Measurements from ENCODE around the gene MMP2. TPM values are rescaled to one million over a fixed set of nuclear protein-coding genes. Genes with fewer than 3 reads are reported as not detected.

MMP2 gene
- total and polyA plus RNA-seq, 12 donors = 16.6 to 248 (median 89.9) TPM

DNA sequence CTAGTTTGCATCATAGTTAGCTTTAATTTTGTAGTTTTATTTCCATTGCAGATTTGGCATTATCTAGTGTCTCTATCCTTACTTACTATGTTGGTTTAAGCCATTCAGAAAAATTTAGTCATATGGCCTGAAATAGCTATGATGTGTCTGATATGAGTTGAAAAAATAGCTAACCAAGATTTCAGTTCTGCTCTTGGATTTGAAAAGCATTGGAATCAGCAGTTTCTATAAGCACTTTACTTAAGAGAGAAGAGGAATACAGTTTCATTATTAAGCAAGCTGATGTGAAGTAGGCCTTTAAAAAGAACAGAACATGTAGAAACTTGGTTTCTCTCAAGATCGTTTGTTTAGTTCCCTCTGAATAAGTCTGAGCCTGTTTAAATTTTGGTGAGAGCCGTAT is 55.8 kb downstream of the MMP2 start:
- H3K4me3 ChIP-seq = no peak overlapping the region
- WGBS, 4 donors = 71 to 76% (median 74%) methylated on average over 2 of the region's 2 CpGs
- H3K27ac ChIP-seq = peak overlapping the region in 1 of 5 donors; percentile 24
- TF ChIP-seq POLR2A (IDR thresholded peaks at IDR 0.05) = no peak
- TF ChIP-seq, protein P1, sequence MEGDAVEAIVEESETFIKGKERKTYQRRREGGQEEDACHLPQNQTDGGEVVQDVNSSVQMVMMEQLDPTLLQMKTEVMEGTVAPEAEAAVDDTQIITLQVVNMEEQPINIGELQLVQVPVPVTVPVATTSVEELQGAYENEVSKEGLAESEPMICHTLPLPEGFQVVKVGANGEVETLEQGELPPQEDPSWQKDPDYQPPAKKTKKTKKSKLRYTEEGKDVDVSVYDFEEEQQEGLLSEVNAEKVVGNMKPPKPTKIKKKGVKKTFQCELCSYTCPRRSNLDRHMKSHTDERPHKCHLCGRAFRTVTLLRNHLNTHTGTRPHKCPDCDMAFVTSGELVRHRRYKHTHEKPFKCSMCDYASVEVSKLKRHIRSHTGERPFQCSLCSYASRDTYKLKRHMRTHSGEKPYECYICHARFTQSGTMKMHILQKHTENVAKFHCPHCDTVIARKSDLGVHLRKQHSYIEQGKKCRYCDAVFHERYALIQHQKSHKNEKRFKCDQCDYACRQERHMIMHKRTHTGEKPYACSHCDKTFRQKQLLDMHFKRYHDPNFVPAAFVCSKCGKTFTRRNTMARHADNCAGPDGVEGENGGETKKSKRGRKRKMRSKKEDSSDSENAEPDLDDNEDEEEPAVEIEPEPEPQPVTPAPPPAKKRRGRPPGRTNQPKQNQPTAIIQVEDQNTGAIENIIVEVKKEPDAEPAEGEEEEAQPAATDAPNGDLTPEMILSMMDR (IDR thresholded peaks at IDR 0.05) = no peak
- no peaks in the 10 kb centered on the region for H3K27me3 ChIP-seq
- no peaks in the 10 kb centered on the region for H3K9me3 ChIP-seq (replicated peaks in 1 of 3)
- no peaks in the 10 kb centered on the region for H3K4me1 ChIP-seq (replicated peaks in 1 of 2)
- no peak for DNase-seq
- no peaks in the 10 kb centered on the region for H3K36me3 ChIP-seq (replicated peaks in 1 of 2)
- intact Hi-C loops (cut with DNase I) = no loop called here

DNA sequence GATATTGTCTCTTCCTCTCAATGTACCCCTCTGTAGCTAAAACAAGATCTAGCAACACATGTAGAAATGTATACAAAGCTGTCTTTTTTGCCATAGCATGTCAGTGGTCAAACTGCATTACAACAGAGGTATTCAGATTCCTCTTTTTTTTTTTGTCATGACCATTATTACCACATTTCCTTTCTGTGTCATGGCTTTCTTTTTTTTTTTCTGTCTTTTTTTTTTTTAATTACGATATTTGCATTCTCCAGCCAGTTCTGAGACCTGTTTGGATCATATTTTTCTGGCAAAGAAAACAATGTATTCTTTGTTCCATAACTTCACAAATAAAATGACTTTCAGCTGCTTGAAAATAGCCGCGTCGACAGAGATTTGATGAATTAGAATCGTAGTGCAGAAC is 60.1 kb downstream of the MMP2 start:
- H3K4me3 ChIP-seq = no peak overlapping the region
- H3K27me3 ChIP-seq = no peaks in the 10 kb centered on the region
- no peak overlapping the region for H3K27ac ChIP-seq
- no peak for DNase-seq
- H3K4me1 ChIP-seq (replicated peaks in 1 of 2) = peaks cover 0 to 11% of the 10 kb centered on the region in 2 donors
- H3K9me3 ChIP-seq (replicated peaks in 1 of 3) = no peaks in the 10 kb centered on the region
- intact Hi-C loops (cut with DNase I) = no loop called here
- WGBS, 4 donors = 63 to 67% (median 64%) methylated on average over 5 of the region's 5 CpGs
- H3K36me3 ChIP-seq (replicated peaks in 1 of 2) = no peaks in the 10 kb centered on the region
- TF ChIP-seq POLR2A (IDR thresholded peaks at IDR 0.05) = no peak
- TF ChIP-seq, protein P1 (IDR thresholded peaks at IDR 0.05) = no peak

DNA sequence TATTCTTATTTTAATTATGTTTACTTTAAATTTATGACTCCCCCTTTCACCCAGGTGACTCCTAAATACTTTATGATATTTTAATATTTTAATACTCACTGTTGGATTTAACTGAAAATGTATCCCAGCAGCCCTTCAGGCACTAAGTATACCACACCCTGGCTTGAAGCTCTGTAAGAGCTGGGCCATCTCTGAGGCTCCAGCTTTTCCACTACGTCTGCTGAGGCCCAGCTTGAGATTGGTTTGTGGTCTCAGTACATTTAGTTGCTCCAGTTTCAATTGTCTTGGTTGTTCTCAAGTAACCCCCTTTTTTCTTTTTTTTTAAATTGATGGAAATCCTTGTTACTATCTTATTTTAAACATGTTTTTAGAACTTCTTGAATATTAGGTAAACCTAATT is 60.5 kb downstream of the MMP2 start:
- Histone ChIP-seq H3K4me1 (replicated peaks in 1 of 2) (peaks cover 0 to 11% of the 10 kb centered on the region in 2 donors), H3K27me3 (no peaks in the 10 kb centered on the region), H3K4me3 (no peak overlapping the region), H3K27ac (no peak overlapping the region), H3K36me3 (replicated peaks in 1 of 2) (no peaks in the 10 kb centered on the region), H3K9me3 (replicated peaks in 1 of 3) (no peaks in the 10 kb centered on the region)
- intact Hi-C loops (cut with DNase I) = no loop called here
- TF ChIP-seq, protein P1 (IDR thresholded peaks at IDR 0.05) = no peak
- no peak for TF ChIP-seq POLR2A (IDR thresholded peaks at IDR 0.05)
- no peak for DNase-seq
- WGBS, 4 donors = 54 to 82% (median 69%) methylated on average over 1 of the region's 1 CpG

DNA sequence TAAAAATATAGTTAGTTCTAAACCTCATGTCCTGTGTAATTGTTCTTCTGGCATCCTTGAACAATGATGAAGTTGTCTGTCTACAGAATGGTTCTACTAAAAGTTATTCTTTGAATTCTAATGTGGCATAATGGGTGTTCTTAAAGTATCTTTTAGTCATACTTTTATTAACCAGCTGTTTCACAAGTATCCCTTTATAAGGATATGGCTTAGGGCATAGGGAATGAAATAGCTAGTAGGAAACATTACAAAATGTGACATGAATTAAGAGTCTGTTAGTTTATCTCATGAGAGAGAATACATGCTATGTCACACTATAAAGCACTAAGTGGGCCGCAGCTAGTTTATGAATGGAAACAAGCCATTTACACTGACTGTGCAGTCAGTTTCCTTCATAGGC is 61.2 kb downstream of the MMP2 start:
- peaks cover 0 to 11% of the 10 kb centered on the region in 2 donors for H3K4me1 ChIP-seq (replicated peaks in 1 of 2)
- no peaks in the 10 kb centered on the region for H3K36me3 ChIP-seq (replicated peaks in 1 of 2)
- no peak for TF ChIP-seq POLR2A (IDR thresholded peaks at IDR 0.05)
- TF ChIP-seq, protein P1 (IDR thresholded peaks at IDR 0.05) = no peak
- H3K27me3 ChIP-seq = no peaks in the 10 kb centered on the region
- intact Hi-C loops (cut with DNase I) = loop anchor here in 1 of 2 donors (5.0 kb wide), 1 partner anchor 73 kb away; no protein-coding TSS in a partner anchor
- no peaks in the 10 kb centered on the region for H3K9me3 ChIP-seq (replicated peaks in 1 of 3)
- no peak overlapping the region for H3K27ac ChIP-seq
- H3K4me3 ChIP-seq = no peak overlapping the region
- DNase-seq = no peak
- WGBS, 4 donors = 93 to 100% (median 97%) methylated on average over 1 of the region's 1 CpG
